Chondrocyte (in vitro differentiated cells): ENCODE measurements around the gene TADA2A. TPM values are rescaled to one million over a fixed set of nuclear protein-coding genes. Genes with fewer than 3 reads are reported as not detected.

Experiments
- DNase-seq: peaks from one replicate; pipeline ENCODE4 v3.0.0; 2021; ENCODE audit warnings: mixed read lengths, low spot score
- H3K27ac Mint-ChIP-seq: one replicate; pipeline ENCODE4 v1.8.0; 2021; ENCODE audit warnings: mild to moderate bottlenecking, moderate library complexity, mixed read lengths; ENCODE audit not compliant: unreplicated experiment
- H3K27me3 Mint-ChIP-seq: 2 replicates; pipeline ENCODE4 v1.8.0; 2021; ENCODE audit warnings: low read depth, mixed read lengths
- H3K36me3 Mint-ChIP-seq: 2 replicates; pipeline ENCODE4 v1.8.0; 2021; ENCODE audit warnings: low read depth, mixed read lengths
- H3K4me1 Mint-ChIP-seq: 2 replicates; pipeline ENCODE4 v1.8.0; 2021; ENCODE audit warnings: low read depth, mild to moderate bottlenecking, mixed read lengths
- H3K4me3 Mint-ChIP-seq: one replicate; pipeline ENCODE4 v1.8.0; 2021; ENCODE audit warnings: mild to moderate bottlenecking, moderate library complexity, mixed read lengths; ENCODE audit not compliant: unreplicated experiment
- H3K9me3 Mint-ChIP-seq: 2 replicates; pipeline ENCODE4 v1.8.0; 2021; ENCODE audit warnings: low read depth, mixed read lengths
- CTCF ChIP-seq: fragments of 200-600 bp; sonication (generic); IDR thresholded peaks from 2 replicates; pipeline ENCODE4 v1.5.0; 2021; ENCODE audit warnings: antibody characterized with exemption, mild to moderate bottlenecking, moderate library complexity
- total RNA-seq: library from RNA; stranded (reverse); gene quantifications from 3 replicates; pipeline ENCODE4 v1.2.1, GENCODE V29; 2021

TADA2A gene
- total RNA-seq, 1 donor from 2014 or later, result 15.1 TPM

- no peak overlapping the region for H3K4me3 Mint-ChIP-seq
- peak overlapping the region; percentile 20 for H3K27ac Mint-ChIP-seq
- no peak for DNase-seq
These were observed 74.4 kb downstream of the TADA2A start for GRCh38 chr17:37481001-37481665.

GRCh38 chr17:37483311-37484039 lies 76.8 kb downstream of the TADA2A start:
- peaks cover 11% of the 10 kb centered on the region for H3K36me3 Mint-ChIP-seq
- H3K4me1 Mint-ChIP-seq, result peaks cover 26% of the 10 kb centered on the region
- H3K27me3 Mint-ChIP-seq, result no peaks in the 10 kb centered on the region
- H3K9me3 Mint-ChIP-seq, result no peaks in the 10 kb centered on the region
- TF ChIP-seq CTCF, result no peak
- no peak for DNase-seq
- H3K4me3 Mint-ChIP-seq, result no peak overlapping the region
- peak overlapping the region; percentile 90 for H3K27ac Mint-ChIP-seq

More at GRCh38 chr17:37481001-37481665, 74.4 kb downstream of the TADA2A start:
- H3K27me3 Mint-ChIP-seq, result no peaks in the 10 kb centered on the region
- H3K4me1 Mint-ChIP-seq, result peaks cover 27% of the 10 kb centered on the region
- peaks cover 23% of the 10 kb centered on the region for H3K36me3 Mint-ChIP-seq
- no peaks in the 10 kb centered on the region for H3K9me3 Mint-ChIP-seq
- no peak for TF ChIP-seq CTCF

- Mint-ChIP-seq H3K36me3 (no peaks in the 10 kb centered on the region), H3K27me3 (no peaks in the 10 kb centered on the region), H3K4me3 (no peak overlapping the region), H3K27ac (no peak overlapping the region), H3K9me3 (no peaks in the 10 kb centered on the region), H3K4me1 (peaks cover 40% of the 10 kb centered on the region)
- no peak for TF ChIP-seq CTCF
- no peak for DNase-seq
These were observed 79.4 kb downstream of the TADA2A start for GRCh38 chr17:37485938-37486570.

- Mint-ChIP-seq H3K36me3 (no peaks in the 10 kb centered on the region), H3K27me3 (no peaks in the 10 kb centered on the region), H3K4me1 (peaks cover 55% of the 10 kb centered on the region), H3K4me3 (peak overlapping the region; percentile 83), H3K9me3 (no peaks in the 10 kb centered on the region), H3K27ac (peak overlapping the region; percentile 94)
- no peak for TF ChIP-seq CTCF
- no peak for DNase-seq
These were observed 81.4 kb downstream of the TADA2A start for GRCh38 chr17:37488009-37488604.

- peak overlapping the region; percentile 83 for H3K4me3 Mint-ChIP-seq
- H3K36me3 Mint-ChIP-seq, result no peaks in the 10 kb centered on the region
- no peak for DNase-seq
- H3K9me3 Mint-ChIP-seq, result no peaks in the 10 kb centered on the region
- peak overlapping the region; percentile 94 for H3K27ac Mint-ChIP-seq
- H3K4me1 Mint-ChIP-seq, result peaks cover 55% of the 10 kb centered on the region
- H3K27me3 Mint-ChIP-seq, result no peaks in the 10 kb centered on the region
- no peak for TF ChIP-seq CTCF
These were observed 82.0 kb downstream of the TADA2A start for GRCh38 chr17:37488607-37489196.
